CD4-positive, alpha-beta T cell (primary cell): ENCODE measurements around the gene RGR. TPM values are rescaled to one million over a fixed set of nuclear protein-coding genes. Genes with fewer than 3 reads are reported as not detected.

Experiments used
- ATAC-seq: fragments of 200-7000 bp; cut with Tn5 transposase; one replicate; pipeline ENCODE4 v1.10.0; 2022; ENCODE audit warnings: mild to moderate bottlenecking; ENCODE audit not compliant: poor library complexity
- CTCF ChIA-PET: fragments of 350-600 bp; sonication (Branson Sonifier 250); formaldehyde crosslinking; loops from one replicate; lab custom pipeline; 2021; ENCODE audit warnings: antibody characterized with exemption, inconsistent platforms; lab: Charles Lee
- POLR2A ChIA-PET: fragments of 350-600 bp; sonication (Branson Sonifier 250); formaldehyde crosslinking; loops from one replicate; lab custom pipeline; 2021; ENCODE audit warnings: antibody characterized with exemption, inconsistent platforms; lab: Charles Lee
- DNase-seq, 14 experiments: peaks; one replicate each; pipeline ENCODE4 v3.0.0-alpha.2; 2013 to 2020; ENCODE audit warnings: mixed read lengths in 2 of 14
- H3K27ac ChIP-seq, 2 donors: one replicate each; pipeline versions ENCODE4 v1.5.1 to v1.7.0; 2013; ENCODE audit warnings: low read length in 2 of 2, low read depth in 1 of 2, mild to moderate bottlenecking in 1 of 2
- H3K27me3 ChIP-seq, 2 experiments: 1 replicate in 1 of 2; 2 replicates in 1 of 2; pipeline versions ENCODE4 v1.6.1 to v1.7.0; 2013; ENCODE audit warnings: low read length in 2 of 2, control low read depth in 1 of 2, mild to moderate bottlenecking in 1 of 2, moderate library complexity in 1 of 2; ENCODE audit not compliant: insufficient read depth in 2 of 2, control insufficient read depth in 1 of 2
- H3K36me3 ChIP-seq: one replicate; pipeline ENCODE4 v1.6.1; 2013; ENCODE audit warnings: low read length, control low read depth; ENCODE audit not compliant: insufficient read depth
- H3K4me1 ChIP-seq: one replicate; pipeline ENCODE4 v1.6.1; 2013; ENCODE audit warnings: low read length, control low read depth; ENCODE audit not compliant: insufficient read depth
- H3K4me3 ChIP-seq: one replicate; pipeline ENCODE4 v1.5.1; 2013; ENCODE audit warnings: mild to moderate bottlenecking, low read length, moderate library complexity
- H3K9me3 ChIP-seq, 2 experiments: 1 replicate in 1 of 2; 2 replicates in 1 of 2; pipeline versions ENCODE4 v1.6.1 to v1.7.0; 2013; ENCODE audit warnings: low read length in 2 of 2, mild to moderate bottlenecking in 2 of 2, control low read depth in 1 of 2, moderate library complexity in 1 of 2; ENCODE audit not compliant: control insufficient read depth in 1 of 2, insufficient read depth in 1 of 2
- H3K27ac Mint-ChIP-seq: one replicate; pipeline ENCODE4 v1.8.0; 2020; ENCODE audit warnings: mixed read lengths
- H3K27me3 Mint-ChIP-seq: one replicate; pipeline ENCODE4 v1.8.0; 2021; ENCODE audit warnings: mixed read lengths
- H3K36me3 Mint-ChIP-seq: one replicate; pipeline ENCODE4 v1.8.0; 2021; ENCODE audit warnings: low read depth, mixed read lengths
- H3K4me1 Mint-ChIP-seq: one replicate; pipeline ENCODE4 v1.8.0; 2021; ENCODE audit warnings: low read depth, mixed read lengths
- H3K4me3 Mint-ChIP-seq: one replicate; pipeline ENCODE4 v1.8.0; 2020; ENCODE audit warnings: mild to moderate bottlenecking, mixed read lengths
- H3K9me3 Mint-ChIP-seq: one replicate; pipeline ENCODE4 v1.8.0; 2020; ENCODE audit warnings: mixed read lengths
- CTCF ChIP-seq: fragments of 200-600 bp; IDR thresholded peaks from one replicate; pipeline ENCODE4 v1.8.0; 2022; ENCODE audit warnings: antibody characterized with exemption, mild to moderate bottlenecking
- intact Hi-C, 2 experiments: fragments of 100-400 bp; cut with DNase I in 1 of 2; cut with micrococcal nuclease in 1 of 2; formaldehyde crosslinking; loops; one replicate each; pipeline versions ENCODE4 v1.15.1 to v1.9.0; 2023 to 2025; cut with DNase I, micrococcal nuclease
- total RNA-seq, 174 experiments: library from RNA in 2 of 174; stranded (reverse) in 2 of 174; gene quantifications; one replicate each; pipeline ENCODE4 v1.2.3 and lab custom pipeline; 2021 to 2026

Gene RGR
- total RNA-seq, 2 experiments from 2014 or later = not detected

- Histone ChIP-seq H3K9me3 (peaks cover 0 to 3% of the 10 kb centered on the region in 2 experiments), H3K4me3 (no peak overlapping the region), H3K36me3 (no peaks in the 10 kb centered on the region), H3K27me3 (peaks cover 0 to 4% of the 10 kb centered on the region in 2 experiments), H3K4me1 (no peaks in the 10 kb centered on the region), H3K27ac (no peak overlapping the region)
- Mint-ChIP-seq H3K9me3 (no peaks in the 10 kb centered on the region), H3K4me1 (no peaks in the 10 kb centered on the region), H3K36me3 (no peaks in the 10 kb centered on the region), H3K27me3 (peaks cover 15% of the 10 kb centered on the region), H3K27ac (no peak overlapping the region), H3K4me3 (no peak overlapping the region)
- DNase-seq (no peak), ATAC-seq (no peak)
- intact Hi-C loops = no loop called here
- TF ChIP-seq CTCF = no peak
- POLR2A ChIA-PET = no interaction called here
- CTCF ChIA-PET = no interaction called here
These were observed 5.9 kb upstream of the RGR start for GRCh38 chr10:84238909-84239308.

GRCh38 chr10:84241185-84241790, 3.6 kb upstream of the RGR start, which contains the start of gene LRIT1:
LRIT1 (minus strand) TSS chr10:84241546; CDS start chr10:84241439, 107 bp downstream.
- Histone ChIP-seq H3K4me1 (no peaks in the 10 kb centered on the region), H3K27ac (no peak within 1 kb of the TSS), H3K9me3 (peaks cover 0 to 3% of the 10 kb centered on the region in 2 experiments), H3K27me3 (no peaks in the 10 kb centered on the region), H3K36me3 (no peaks in the 10 kb centered on the region), H3K4me3 (no peak within 1 kb of the TSS)
- H3K27ac Mint-ChIP-seq = no peak within 1 kb of the TSS
- no peak for TF ChIP-seq CTCF
- intact Hi-C loops = no loop called here
- DNase-seq (no peak), ATAC-seq (no peak)
- H3K36me3 Mint-ChIP-seq = no peaks in the 10 kb centered on the region
- H3K4me1 Mint-ChIP-seq = no peaks in the 10 kb centered on the region
- H3K9me3 Mint-ChIP-seq = no peaks in the 10 kb centered on the region
- H3K4me3 Mint-ChIP-seq = no peak within 1 kb of the TSS
- POLR2A ChIA-PET = no interaction called here
- CTCF ChIA-PET = no interaction called here
- H3K27me3 Mint-ChIP-seq = peaks cover 8% of the 10 kb centered on the region

GRCh38 chr10:84243759-84244158, 1.1 kb upstream of the RGR start:
- Mint-ChIP-seq H3K9me3 (no peaks in the 10 kb centered on the region), H3K36me3 (no peaks in the 10 kb centered on the region), H3K27me3 (peaks cover 4% of the 10 kb centered on the region), H3K4me3 (no peak overlapping the region), H3K27ac (no peak overlapping the region), H3K4me1 (no peaks in the 10 kb centered on the region)
- ATAC-seq = no peak
- intact Hi-C loops = no loop called here
- H3K4me1 ChIP-seq = no peaks in the 10 kb centered on the region
- no peaks in the 10 kb centered on the region for H3K27me3 ChIP-seq
- H3K9me3 ChIP-seq = no peaks in the 10 kb centered on the region
- DNase-seq = no peak
- H3K36me3 ChIP-seq = no peaks in the 10 kb centered on the region
- H3K4me3 ChIP-seq = no peak overlapping the region
- H3K27ac ChIP-seq = no peak overlapping the region
- POLR2A ChIA-PET = no interaction called here
- TF ChIP-seq CTCF = no peak
- CTCF ChIA-PET = no interaction called here
